A549 (cell line): ENCODE results near the gene C2. TPM values are rescaled to one million over a fixed set of nuclear protein-coding genes. Genes with fewer than 3 reads are reported as not detected.
A peak's percentile ranks its signal among the peaks of the same experiment; 100 is the strongest.

Experiments used
- ATAC-seq, 2 experiments: fragments of 200-7000 bp in 1 of 2; fragments of >200 bp in 1 of 2; cut with Nextera tagmentation in 1 of 2; cut with Tn5 transposase in 1 of 2; 3 replicates each; pipeline versions ENCODE4 v1.8.0 to v1.9.1; 2018 to 2020; ENCODE audit warnings: mild to moderate bottlenecking in 1 of 2, moderate library complexity in 1 of 2
- CTCF ChIA-PET: fragments of 300-600 bp; sonication (Branson Sonifier 250); formaldehyde crosslinking; extraction: SDS; loops from one replicate; lab custom pipeline; 2021; ENCODE audit warnings: antibody characterized with exemption, inconsistent platforms; lab: Yijun Ruan, JAX
- POLR2A ChIA-PET: fragments of 350-600 bp; formaldehyde crosslinking; extraction: SDS; loops from one replicate; lab custom pipeline; 2021; ENCODE audit warnings: antibody characterized with exemption, inconsistent platforms; lab: Yijun Ruan, JAX
- DNase-seq, 2 experiments: peaks; one replicate each; pipeline versions ENCODE4 v3.0.0 to v3.0.0-alpha.2; 2011 to 2016; ENCODE audit warnings: low read depth in 1 of 2, low spot score in 1 of 2
- FAIRE-seq: peaks from 2 replicates; lab custom pipeline; 2011; peaks lifted over from hg19 to GRCh38; lab: Jason Lieb, UNC
- H3K27ac ChIP-seq, 2 experiments: fragments of >200 bp; sonication (Bioruptor Twin); formaldehyde crosslinking; 3 replicates each; pipeline ENCODE4 v1.5.1; 2016 to 2017
- H3K4me1 ChIP-seq: fragments of >200 bp; sonication (Bioruptor Twin); formaldehyde crosslinking; 3 replicates; pipeline ENCODE4 v1.6.1; 2016
- H3K4me2 ChIP-seq: fragments of >200 bp; sonication (Bioruptor Twin); formaldehyde crosslinking; 3 replicates; pipeline ENCODE4 v1.6.1; 2016
- H3K4me3 ChIP-seq: fragments of >200 bp; sonication (Bioruptor Twin); formaldehyde crosslinking; 3 replicates; pipeline ENCODE4 v1.5.1; 2016
- H3K9me3 ChIP-seq: fragments of >200 bp; sonication (Bioruptor Twin); formaldehyde crosslinking; 3 replicates; pipeline ENCODE4 v1.6.1; 2016
- BCL3 ChIP-seq: fragments of >200 bp; sonication (Bioruptor Twin); formaldehyde crosslinking; IDR thresholded peaks from 3 replicates; pipeline ENCODE4 v1.6.1; 2016
- CHD4 ChIP-seq: fragments of 200-600 bp; sonication (generic); IDR thresholded peaks from 2 replicates; pipeline ENCODE4 v1.6.1; 2016; ENCODE audit warnings: antibody characterized with exemption, mild to moderate bottlenecking, borderline replicate concordance
- CTCF ChIP-seq: fragments of >200 bp; sonication (Bioruptor Twin); formaldehyde crosslinking; IDR thresholded peaks from 3 replicates; pipeline ENCODE4 v1.5.1; 2016
- EHF ChIP-seq: fragments of 250-450 bp; sonication (Bioruptor Pico); IDR thresholded peaks from 2 replicates; pipeline ENCODE4 v1.5.0; 2020; ENCODE audit warnings: mild to moderate bottlenecking
- FOSL2 ChIP-seq, 2 experiments: fragments of 450-650 bp in 1 of 2; fragments of >200 bp in 1 of 2; sonication (Bioruptor Twin) in 1 of 2; formaldehyde crosslinking; IDR thresholded peaks; 2 replicates each; pipeline versions ENCODE4 v1.5.0 to v1.6.1; 2016 to 2020; ENCODE audit warnings: mild to moderate bottlenecking in 1 of 2, moderate library complexity in 1 of 2
- FOXS1 ChIP-seq: fragments of 250-450 bp; sonication (Bioruptor Pico); IDR thresholded peaks from 2 replicates; pipeline ENCODE4 v1.5.0; 2020; ENCODE audit warnings: mild to moderate bottlenecking, moderate library complexity
- GATA3 ChIP-seq: IDR thresholded peaks from 2 replicates; pipeline ENCODE4 v1.6.1; 2012; ENCODE audit warnings: borderline replicate concordance
- HMGXB4 ChIP-seq: fragments of 250-450 bp; sonication (Bioruptor Pico); IDR thresholded peaks from 2 replicates; pipeline ENCODE4 v1.5.0; 2021; ENCODE audit warnings: mild to moderate bottlenecking, moderate library complexity, borderline replicate concordance
- MAFK ChIP-seq: fragments of 450-650 bp; IDR thresholded peaks from 2 replicates; pipeline ENCODE4 v1.6.1; 2014; ENCODE audit not compliant: partially characterized antibody
- MYC ChIP-seq: IDR thresholded peaks from 2 replicates; pipeline ENCODE4 v1.6.1; 2012; ENCODE audit warnings: mild to moderate bottlenecking, inconsistent platforms, low read length, improper control_type of control experiment, borderline replicate concordance
- NFE2L2 ChIP-seq: fragments of 150-350 bp; conservative IDR thresholded peaks from 2 replicates; pipeline ENCODE4 v1.6.1; 2014; ENCODE audit warnings: low read length
- RARB ChIP-seq: fragments of 250-450 bp; sonication (Bioruptor Pico); IDR thresholded peaks from 2 replicates; pipeline ENCODE4 v1.8.0; 2021; ENCODE audit warnings: mild to moderate bottlenecking, moderate library complexity
- SREBF2 ChIP-seq: fragments of 450-650 bp; IDR thresholded peaks from 2 replicates; pipeline ENCODE4 v1.6.1; 2014; ENCODE audit warnings: mild to moderate bottlenecking, moderate library complexity
- USF2 ChIP-seq: fragments of 450-650 bp; IDR thresholded peaks from 2 replicates; pipeline ENCODE4 v1.6.1; 2014; ENCODE audit warnings: antibody characterized with exemption
- WGBS: methylation state at CpG from one replicate; pipeline ENCODE4 v1.1.6; 2017; ENCODE audit errors: missing lambda C conversion rate; 5-methylcytosine and 5-hydroxymethylcytosine counted together
- polyA plus RNA-seq, 4 experiments: library from polyadenylated mRNA; depleted of rRNA in 3 of 4; stranded (reverse); fragments of >200 nt; fragmentation: RNase III in 1 of 4; extraction: RNeasy Plus Mini Kit Qiagen cat#74134 plus additional on column Dnase treatment in 1 of 4; gene quantifications; 2 replicates in 3 of 4; 3 replicates in 1 of 4; pipeline ENCODE4 v1.2.3, GENCODE V29; 2011 to 2017

Gene C2
- polyA plus RNA-seq, 2 of the 4 experiments (the other 2 are of a cell fraction) = 0.22 to 0.87 TPM

- Histone ChIP-seq H3K4me3 (no peak overlapping the region), H3K9me3 (no peaks in the 10 kb centered on the region), H3K4me2 (no peak overlapping the region), H3K27ac (no peak overlapping the region), H3K4me1 (peaks cover 17% of the 10 kb centered on the region; the same call in 1 of the 3 replicates)
- ATAC-seq = no peak
- no peak for FAIRE-seq
- POLR2A ChIA-PET = interaction anchor here (0.7 kb wide), 1 partner anchor 10 kb away, joined by 3 read pairs; no protein-coding TSS in a partner anchor
- TF ChIP-seq MYC (no peak), CHD4 (no peak), EHF (CRISPR knock-in tag) (no peak)
- whole genome bisulfite sequencing = 92% methylated on average over 17 of the region's 23 CpGs
- DNase-seq = no peak
- CTCF ChIA-PET = interaction anchor here (2.1 kb wide), 1 partner anchor 17 kb away, joined by 9 read pairs; no protein-coding TSS in a partner anchor
Measured at GRCh38 chr6:31968791-31969711, 41.5 kb downstream of the C2 start.

GRCh38 chr6:31969712-31970603, 42.4 kb downstream of the C2 start:
- POLR2A ChIA-PET = interaction anchor here (0.7 kb wide), 1 partner anchor 11 kb away, joined by 3 read pairs; no protein-coding TSS in a partner anchor
- CTCF ChIA-PET = interaction anchor here (0.6 to 2.1 kb wide), 2 partner anchors 18 to 349 kb away, joined by 3 to 9 read pairs; partner anchors contain the start of gene PRRC2A
- FAIRE-seq = no peak

GRCh38 chr6:31970604-31971271, 43.2 kb downstream of the C2 start:
- Histone ChIP-seq H3K9me3 (no peaks in the 10 kb centered on the region), H3K27ac (peak overlapping the region; percentile 89 to 93), H3K4me3 (peak overlapping the region; percentile 72), H3K4me2 (peak overlapping the region; percentile 96), H3K4me1 (peaks cover 17% of the 10 kb centered on the region; the same call in 1 of the 3 replicates)
- ChIA-PET POLR2A (interaction anchor here (1.2 to 1.8 kb wide), 2 partner anchors 12 to 18 kb away, joined by 6 to 13 read pairs; partner anchors contain the start of genes NELFE and SKIC2), CTCF (interaction anchor here (0.6 to 2.1 kb wide), 2 partner anchors 19 to 350 kb away, joined by 3 to 9 read pairs; partner anchors contain the start of gene PRRC2A)
- ATAC-seq = no peak
- 82% methylated on average over 17 of the region's 18 CpGs for WGBS
- FAIRE-seq = no peak
- DNase-seq = no peak
- TF ChIP-seq SREBF2 (no peak), CTCF (no peak), NFE2L2 (no peak), BCL3 (no peak), HMGXB4 (CRISPR knock-in tag) (no peak), GATA3 (no peak), FOSL2 (IDR thresholded peaks at IDR 0.05) (no peak), FOSL2 (CRISPR knock-in tag; IDR thresholded peaks at IDR 0.05) (no peak)

More at GRCh38 chr6:31969712-31970603, 42.4 kb downstream of the C2 start:
- no peaks in the 10 kb centered on the region for H3K9me3 ChIP-seq
- H3K4me3 ChIP-seq = no peak overlapping the region
- peaks cover 17% of the 10 kb centered on the region; the same call in 1 of the 3 replicates for H3K4me1 ChIP-seq
- H3K27ac ChIP-seq = peak overlapping the region in 1 of 2 experiments; percentile 93; a peak in 1 of 6 replicates
- no peak for DNase-seq
- H3K4me2 ChIP-seq = peak overlapping the region; percentile 96; the same call in 1 of the 3 replicates
- TF ChIP-seq RARB (CRISPR knock-in tag) (no peak), CTCF (no peak), MAFK (no peak), EHF (CRISPR knock-in tag) (no peak), FOXS1 (no peak), USF2 (no peak)
- 86% methylated on average over 13 of the region's 17 CpGs for WGBS
- ATAC-seq = no peak
